C4-2B (cell line): ENCODE data around the gene MFSD2B.

Experiments
- CTCF ChIP-seq: fragments of 450-650 bp; conservative IDR thresholded peaks from 2 replicates; pipeline ENCODE4 v1.5.1; 2017; ENCODE audit warnings: mild to moderate bottlenecking
- ZFX ChIP-seq: fragments of 450-650 bp; IDR thresholded peaks from 2 replicates; pipeline ENCODE4 v1.6.1; 2017

DNA sequence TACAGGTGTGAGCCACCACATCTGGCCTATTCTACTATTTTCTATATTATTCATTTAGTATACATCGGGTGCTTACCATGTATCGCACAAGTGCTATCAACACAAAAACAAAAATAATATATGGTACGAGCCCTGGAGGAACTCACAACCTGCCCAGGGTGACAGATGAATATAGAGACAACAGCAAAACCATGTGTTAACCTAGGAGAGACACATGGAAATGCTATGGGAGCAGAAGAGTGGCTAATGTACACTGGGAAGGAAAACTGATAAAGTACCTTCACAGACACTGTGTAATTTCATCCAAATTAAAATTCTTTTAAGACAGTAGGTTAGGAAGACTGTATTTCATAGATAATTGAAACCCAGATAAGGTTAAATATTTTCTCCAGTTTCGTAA lies 62.4 kb downstream of the MFSD2B start:
- TF ChIP-seq CTCF (no peak), ZFX (no peak)
